HG02943 (cell line): ENCODE data around the gene C1QB.
"Not testable (repeated sequence)": the region's sequence is repeated elsewhere in the genome, so short reads cannot be mapped to it uniquely, and the experiment has no call there.

Experiments
- ATAC-seq: cut with Tn5 transposase; IDR thresholded peaks from one replicate; pipeline ENCODE4 v1.9.1; 2021; ENCODE audit warnings: mild to moderate bottlenecking, low read depth, moderate library complexity; ENCODE audit not compliant: unreplicated experiment

C1QB gene

DNA sequence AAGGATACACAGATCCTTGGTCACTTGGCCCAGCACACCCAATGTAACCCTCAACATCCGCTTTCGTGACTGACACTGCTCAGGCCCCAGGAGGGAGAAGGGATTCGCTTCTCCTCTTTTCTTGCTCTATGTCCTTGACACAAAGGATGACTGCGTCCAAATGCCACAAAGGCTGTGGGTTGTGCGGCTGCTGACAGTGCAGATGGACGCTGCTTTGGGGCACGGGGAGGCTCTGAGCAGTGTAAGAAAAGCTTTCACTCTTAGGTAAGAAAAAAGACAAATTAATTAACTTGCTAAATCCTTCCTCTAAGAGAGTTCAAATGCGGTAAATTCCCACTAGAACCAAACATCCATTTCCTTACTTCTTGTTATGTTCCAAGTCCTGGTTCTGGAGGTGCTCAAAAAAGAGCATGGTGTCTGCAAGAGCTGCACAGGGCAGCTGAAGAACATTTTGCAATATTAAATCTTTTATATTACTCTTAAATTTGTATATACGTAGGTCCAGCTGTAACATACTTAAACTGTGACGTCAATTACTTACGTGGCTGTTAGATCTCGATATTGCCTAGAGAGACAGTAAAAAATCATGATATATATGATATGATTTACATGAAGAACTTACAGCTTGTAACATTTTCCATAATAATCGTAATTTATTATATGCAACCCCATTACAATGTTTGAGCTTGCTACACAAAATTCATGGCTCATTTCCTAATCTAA is 38.2 kb downstream of the C1QB start:
- no peak for ATAC-seq

DNA sequence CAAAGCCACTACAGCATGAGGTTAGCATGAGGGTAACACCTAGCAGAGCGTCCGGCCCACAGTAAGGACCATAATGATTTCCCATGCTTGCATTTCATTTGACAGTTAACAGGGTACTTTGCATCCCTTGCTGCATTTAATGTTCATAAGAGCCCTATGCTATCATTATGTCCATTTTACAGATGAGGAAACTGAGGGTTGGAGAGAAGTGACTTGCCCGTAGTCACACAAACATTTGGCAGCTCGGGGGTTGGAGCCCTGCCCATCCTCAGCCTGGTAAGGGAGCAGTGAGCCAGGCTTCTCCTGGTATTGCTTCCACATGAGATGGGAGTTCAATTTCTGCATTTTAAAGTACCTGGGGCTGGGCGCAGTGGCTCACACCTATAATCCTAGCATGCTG is 41.1 kb downstream of the C1QB start:
- ATAC-seq = no peak

DNA sequence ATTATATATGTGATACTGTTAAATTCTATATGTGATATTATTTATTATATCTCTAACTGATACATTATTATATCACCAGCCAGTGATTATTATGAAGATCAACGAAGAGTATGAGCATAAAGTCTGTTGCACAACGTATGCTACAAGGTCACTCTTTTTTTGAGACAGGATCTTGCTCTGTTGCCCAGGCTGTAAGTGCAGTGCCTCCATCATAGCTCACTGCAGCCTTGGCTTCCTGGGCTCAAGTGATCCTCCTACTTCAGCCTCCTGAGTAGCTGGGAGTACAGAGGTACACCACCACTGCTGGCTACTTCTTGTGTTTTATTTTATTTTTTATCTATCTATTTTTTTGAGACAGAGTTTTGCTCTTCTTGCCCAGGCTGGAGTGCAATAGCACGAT is 43.6 kb downstream of the C1QB start:
- no peak for ATAC-seq

DNA sequence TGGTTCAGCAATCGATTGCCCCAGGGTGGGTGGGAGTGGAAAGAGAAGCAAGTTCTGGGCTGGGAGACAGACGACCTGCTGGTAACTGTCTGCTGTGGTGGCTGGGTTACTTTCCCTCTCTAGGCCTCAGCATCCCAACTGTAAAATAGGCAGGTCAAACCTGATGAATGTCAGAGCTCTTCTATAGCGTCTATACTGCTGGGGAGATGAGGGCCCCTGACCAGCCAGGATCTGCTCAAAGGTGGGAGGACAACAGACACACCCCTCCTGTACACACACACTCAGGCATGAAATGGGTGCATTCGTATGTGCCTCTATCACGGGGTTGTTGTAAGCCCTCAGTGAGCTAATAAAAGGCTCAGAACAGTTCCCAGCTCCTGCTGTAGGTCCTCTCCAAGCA is 44.9 kb downstream of the C1QB start:
- no peak for ATAC-seq

DNA sequence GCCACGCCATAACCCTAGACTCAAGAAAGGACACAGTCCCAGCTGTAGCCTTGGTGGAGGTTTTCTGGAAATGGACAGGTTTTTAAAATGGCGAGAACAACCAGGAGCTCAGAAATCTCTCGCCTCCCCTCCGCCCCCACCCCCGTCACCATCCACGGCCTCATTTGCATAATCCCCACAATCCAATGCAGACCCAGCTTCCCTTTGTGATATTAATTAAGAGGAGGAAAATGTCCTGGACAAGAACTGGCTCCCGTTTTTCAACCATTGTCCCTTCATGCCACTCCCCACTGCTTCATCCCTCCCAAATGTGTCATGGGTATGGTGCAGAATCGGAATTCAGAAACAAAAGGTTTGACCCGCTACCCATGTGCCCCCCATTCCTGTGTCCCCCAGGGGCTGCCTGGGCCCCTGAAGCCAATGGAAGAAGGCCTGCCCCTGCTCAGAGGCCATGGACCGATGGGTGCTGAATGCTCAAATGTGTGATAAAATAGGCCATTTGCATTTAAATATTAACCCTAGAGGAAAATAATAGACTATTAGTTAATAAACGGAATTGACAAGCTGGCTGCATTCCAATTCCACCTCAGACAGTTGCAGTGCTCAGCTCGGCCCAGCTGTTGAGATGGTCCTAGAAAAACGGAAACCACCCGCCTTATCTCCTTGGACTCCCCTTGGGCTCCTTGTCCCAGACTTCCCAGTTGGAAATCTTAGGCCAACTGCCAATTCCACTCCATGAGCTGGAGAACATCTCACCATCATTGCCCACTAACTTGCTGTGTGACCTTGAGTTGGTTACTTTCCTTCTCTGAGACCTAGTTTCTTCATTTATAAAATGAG is 46.9 kb downstream of the C1QB start:
- ATAC-seq = no peak

DNA sequence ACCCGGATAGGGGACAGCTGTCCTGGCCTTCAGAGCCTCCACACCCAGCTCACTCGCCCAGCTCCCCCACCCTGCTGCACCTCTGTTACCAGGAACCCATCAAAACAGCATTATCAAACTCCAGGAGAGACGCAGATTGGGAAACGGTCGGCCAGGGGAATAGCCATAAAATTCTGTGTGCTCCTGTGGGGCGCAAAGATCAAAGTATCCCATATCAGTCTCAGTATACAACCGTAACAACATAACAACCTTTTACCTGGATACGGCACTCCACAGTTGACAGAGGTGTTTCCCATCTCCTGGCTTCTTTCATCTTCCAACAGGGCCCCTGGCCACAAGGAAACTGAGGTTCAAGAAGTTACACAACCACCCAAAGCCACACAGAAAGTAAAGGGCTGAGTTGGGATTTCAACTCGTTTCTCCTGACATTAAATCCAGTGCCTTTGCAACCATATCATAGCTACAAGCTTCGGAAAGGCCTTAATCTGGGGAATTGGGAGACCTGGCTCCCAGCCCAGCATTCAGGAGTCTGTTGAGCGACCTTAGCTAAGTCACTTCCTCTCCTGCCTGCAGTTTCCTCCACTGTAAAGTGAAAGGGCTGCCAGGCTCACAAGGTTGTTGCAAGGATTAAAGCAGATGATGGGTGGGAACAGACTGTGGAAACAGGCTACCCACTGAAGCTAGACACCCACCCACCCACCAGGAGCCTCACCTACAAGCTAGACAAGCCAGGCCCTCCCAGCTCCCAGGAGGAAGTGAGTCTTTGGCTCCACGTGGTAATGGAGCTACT is 49.5 kb downstream of the C1QB start:
- ATAC-seq = no peak

DNA sequence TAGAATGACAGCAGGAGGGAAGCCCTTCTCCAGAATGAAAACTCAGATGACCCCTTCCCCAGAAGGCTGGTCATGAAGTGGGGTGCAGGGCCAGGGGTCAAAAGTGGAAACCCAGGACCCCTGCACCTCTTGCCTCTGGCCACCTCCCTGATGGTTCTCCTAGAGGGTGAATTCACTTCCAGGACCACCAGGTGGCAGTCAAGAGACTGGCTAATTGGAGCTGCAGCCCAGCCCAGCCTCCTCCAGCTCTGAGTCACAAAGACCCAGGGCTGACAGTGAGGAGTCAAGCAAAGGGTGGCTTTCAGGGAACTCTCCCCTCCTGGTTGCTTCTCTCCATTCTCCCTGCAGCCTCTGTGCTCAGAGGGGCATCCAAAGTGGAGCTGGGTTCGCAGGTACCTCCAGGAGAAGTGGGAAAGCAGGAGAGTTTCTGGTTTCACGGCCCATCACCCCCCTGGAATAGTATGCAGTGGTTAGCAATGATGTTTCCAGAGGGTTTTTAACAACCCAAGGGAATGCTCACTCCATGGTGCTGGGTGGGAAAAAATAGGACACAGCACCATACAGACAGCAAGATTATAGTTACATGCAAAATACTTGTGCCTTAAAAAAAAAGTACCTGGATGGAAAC is 51.5 kb downstream of the C1QB start:
- no peak for ATAC-seq

DNA sequence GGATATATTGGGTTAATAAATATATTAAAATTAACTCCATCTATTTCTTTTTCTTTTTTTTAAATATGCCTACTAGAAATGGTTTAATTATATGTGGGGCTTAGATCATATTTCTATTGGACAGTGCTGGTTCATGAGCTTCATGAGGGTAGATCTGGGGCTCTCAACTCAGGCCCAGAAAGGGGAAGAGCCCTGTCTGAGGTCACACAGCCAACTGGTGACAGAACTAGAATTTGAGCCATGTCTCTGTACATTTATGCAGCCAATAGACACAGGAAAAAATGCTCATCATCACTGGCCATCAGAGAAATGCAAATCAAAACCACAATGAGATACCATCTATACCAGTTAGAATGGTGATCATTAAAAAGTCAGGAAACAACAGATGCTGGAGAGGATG is 52.5 kb downstream of the C1QB start:
- ATAC-seq = no peak

DNA sequence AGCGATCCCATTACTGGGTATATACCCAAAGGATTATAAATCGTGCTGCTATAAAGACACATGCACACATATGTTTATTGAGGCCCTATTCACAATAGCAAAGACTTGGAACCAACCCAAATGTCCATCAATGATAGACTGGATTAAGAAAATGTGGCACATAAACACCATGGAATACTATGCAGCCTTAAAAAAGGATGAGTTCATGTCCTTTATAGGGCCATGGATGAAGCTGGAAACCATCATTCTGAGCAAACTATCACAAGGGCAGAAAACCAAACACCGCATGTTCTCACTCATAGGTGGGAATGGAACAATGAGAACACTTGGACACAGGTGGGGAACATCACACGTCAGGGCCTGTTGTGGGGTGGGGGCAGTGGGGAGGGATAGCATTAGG is 53.1 kb downstream of the C1QB start:
- ATAC-seq = not testable (repeated sequence)

DNA sequence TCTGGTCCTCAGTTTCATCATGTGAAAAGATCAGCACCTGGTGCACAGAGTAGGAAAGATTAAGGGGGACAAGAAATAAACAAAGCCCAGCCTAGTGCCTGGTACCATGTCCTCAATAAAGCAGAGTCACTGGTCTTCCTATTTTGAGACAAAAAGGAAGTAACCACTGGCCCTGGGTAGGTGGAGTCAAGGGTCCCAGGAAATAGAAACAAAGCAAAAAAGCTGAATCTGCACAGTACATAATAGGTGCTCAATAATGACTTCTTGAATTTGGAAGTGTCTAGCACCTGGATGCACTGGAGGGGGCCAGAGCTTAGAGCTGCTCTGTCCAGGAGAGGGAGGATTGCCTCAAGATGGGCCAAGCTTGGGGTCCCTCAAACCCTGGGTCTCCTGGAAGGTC is 55.7 kb downstream of the C1QB start:
- ATAC-seq = no peak

DNA sequence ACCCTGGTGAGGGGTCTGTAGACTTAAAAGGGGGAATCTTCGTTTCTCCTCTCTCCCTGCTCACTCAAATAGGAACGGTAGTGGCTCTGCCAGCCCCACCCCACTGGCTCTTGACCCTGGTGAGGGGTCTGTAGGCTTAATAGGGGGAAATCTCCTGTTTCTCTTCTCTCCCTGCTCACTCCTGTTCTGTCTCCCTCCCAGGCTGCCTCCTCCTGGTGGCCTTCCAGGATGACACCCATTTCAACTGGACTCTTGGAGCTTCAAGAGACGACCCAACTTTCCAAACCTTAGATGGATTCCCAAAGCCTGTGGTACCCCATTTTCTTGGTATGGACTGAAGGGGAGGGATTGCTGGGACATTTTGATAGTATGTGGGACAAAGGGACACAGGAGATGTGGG is 56.2 kb downstream of the C1QB start:
- ATAC-seq = no peak

DNA sequence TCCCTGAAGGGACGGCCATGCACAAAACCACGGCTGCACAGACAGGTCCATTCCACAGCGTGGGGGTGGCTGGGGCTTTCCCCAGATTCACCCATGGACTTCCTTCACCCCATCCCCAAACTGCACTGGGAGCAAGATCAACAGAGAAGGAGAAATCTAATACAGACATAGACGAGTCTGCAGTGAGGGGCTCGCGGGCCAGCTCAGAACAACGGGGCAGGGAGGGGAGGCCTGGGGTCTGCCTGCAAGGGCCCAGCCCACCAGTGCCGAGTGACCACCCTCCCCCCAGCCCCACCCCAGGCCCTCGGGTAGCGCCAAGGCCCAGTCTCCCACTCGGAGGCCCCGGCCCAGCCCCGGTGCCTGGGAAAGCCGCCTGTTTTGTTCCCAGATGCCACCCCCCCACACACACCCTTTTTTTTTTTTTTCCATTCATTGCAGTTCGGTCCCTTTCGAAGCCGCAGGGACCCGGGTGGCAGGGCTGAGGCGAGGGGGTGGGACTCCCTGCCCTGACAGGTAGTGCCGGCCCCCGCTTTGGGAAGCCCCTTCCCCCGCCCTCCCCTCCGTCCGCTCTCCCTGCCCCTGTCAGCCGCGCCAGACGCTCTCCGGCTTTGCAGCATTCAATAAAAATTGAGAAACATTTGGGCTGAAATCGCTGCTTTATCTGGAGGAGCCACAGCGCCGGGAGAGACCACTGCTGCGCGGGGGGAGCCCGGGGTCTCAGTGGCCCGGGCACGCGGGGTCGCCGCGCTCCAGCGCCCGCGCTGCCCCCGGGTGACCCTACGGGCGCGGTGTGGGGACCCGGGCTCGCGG is 57.1 kb downstream of the C1QB start:
- ATAC-seq = no peak

DNA sequence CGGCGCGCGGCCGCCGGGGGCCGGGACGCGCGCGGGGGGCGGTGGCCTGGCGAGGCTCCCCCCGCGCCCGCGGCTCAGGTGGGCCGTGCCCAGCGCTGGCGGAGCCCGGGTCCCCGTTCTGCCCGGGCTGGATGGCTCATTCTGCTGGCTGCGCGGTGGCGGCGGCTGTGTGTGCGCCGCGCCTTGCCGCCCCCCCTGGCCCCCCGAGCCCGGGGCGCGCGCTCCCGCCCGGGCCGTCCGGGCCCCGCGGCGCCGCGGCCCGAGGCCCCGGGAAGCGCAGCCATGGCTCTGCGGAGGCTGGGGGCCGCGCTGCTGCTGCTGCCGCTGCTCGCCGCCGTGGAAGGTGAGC is 57.6 kb downstream of the C1QB start, which contains the start of gene EPHB2:
EPHB2 (plus strand) TSS at position 139 of the 349 bp plus-strand sequence; CDS start at position 283, 144 bp downstream.
- no peak for ATAC-seq

DNA sequence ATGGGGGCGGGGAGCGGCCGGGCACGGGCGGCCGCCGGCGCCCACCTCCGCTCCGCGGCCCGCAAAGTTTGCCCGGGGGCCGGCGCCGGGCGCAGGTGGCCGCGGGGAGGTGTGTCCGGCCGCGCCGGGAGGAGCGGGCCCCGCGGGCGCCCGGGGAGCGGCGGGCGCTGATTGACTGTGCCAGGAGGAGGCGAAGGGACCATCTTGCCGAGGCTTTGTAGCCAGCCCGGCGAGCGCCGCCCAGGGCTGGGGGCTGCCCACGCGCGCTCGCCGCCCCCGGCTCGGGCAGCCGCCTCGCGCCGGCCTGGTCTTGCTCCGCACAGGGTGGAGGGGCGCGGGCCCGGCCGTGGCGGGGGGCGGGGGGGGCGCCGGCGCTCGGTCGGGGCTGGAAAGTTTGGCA is 58.0 kb downstream of the C1QB start:
- no peak for ATAC-seq
